Progenitor cell of endocrine pancreas (in vitro differentiated cells): ENCODE measurements around the gene NLRP2B. TPM values are rescaled to one million over a fixed set of nuclear protein-coding genes. Genes with fewer than 3 reads are reported as not detected.
"Not testable (repeated sequence)": the region's sequence is repeated elsewhere in the genome, so short reads cannot be mapped to it uniquely, and the experiment has no call there.

Source experiments
- DNase-seq: peaks from one replicate; pipeline ENCODE4 v3.0.0; 2021; ENCODE audit warnings: low spot score; ENCODE audit not compliant: unreplicated experiment
- H3K27ac Mint-ChIP-seq: 2 replicates; pipeline ENCODE4 v1.8.0; 2021; ENCODE audit warnings: mild to moderate bottlenecking, moderate library complexity, mixed read lengths
- H3K27me3 Mint-ChIP-seq: 2 replicates; pipeline ENCODE4 v1.8.0; 2021; ENCODE audit warnings: mixed read lengths
- H3K36me3 Mint-ChIP-seq: 2 replicates; pipeline ENCODE4 v1.8.0; 2022; ENCODE audit warnings: mixed read lengths; ENCODE audit not compliant: insufficient read depth
- H3K4me1 Mint-ChIP-seq: 2 replicates; pipeline ENCODE4 v1.8.0; 2021; ENCODE audit warnings: low read depth, mixed read lengths
- H3K4me3 Mint-ChIP-seq: 2 replicates; pipeline ENCODE4 v1.8.0; 2021; ENCODE audit warnings: low read depth, mild to moderate bottlenecking, moderate library complexity, mixed read lengths
- H3K9me3 Mint-ChIP-seq: 2 replicates; pipeline ENCODE4 v1.8.0; 2021; ENCODE audit warnings: low read depth, mixed read lengths
- CTCF ChIP-seq: fragments of 200-600 bp; sonication (generic); IDR thresholded peaks from one replicate; pipeline ENCODE4 v1.5.0; 2021; ENCODE audit warnings: antibody characterized with exemption, mild to moderate bottlenecking; ENCODE audit not compliant: unreplicated experiment
- long read RNA-seq: library from polyadenylated mRNA; unstranded; transcript quantifications from one replicate; pipeline ENCODE4 v2.0.0, GENCODE V29; 2020
- total RNA-seq: library from RNA; stranded (reverse); gene quantifications from 2 replicates; pipeline ENCODE4 v1.2.1, GENCODE V29; 2021

NLRP2B gene
- total RNA-seq = not detected in 2 replicates
- long read RNA-seq = 0 reads

GRCh38 chrX:57680160-57680559 lies at the start of gene NLRP2B:
Gene NLRP2B (minus strand): TSS chrX:57680260.
- H3K27ac Mint-ChIP-seq = no peak within 1 kb of the TSS
- no peak for TF ChIP-seq CTCF
- H3K4me1 Mint-ChIP-seq = no peaks in the 10 kb centered on the region
- no peak for DNase-seq
- no peak within 1 kb of the TSS for H3K4me3 Mint-ChIP-seq
- peaks cover 29% of the 10 kb centered on the region for H3K9me3 Mint-ChIP-seq
- H3K36me3 Mint-ChIP-seq = no peaks in the 10 kb centered on the region
- no peaks in the 10 kb centered on the region for H3K27me3 Mint-ChIP-seq

- not testable (repeated sequence) for H3K27me3 Mint-ChIP-seq, H3K4me3 Mint-ChIP-seq, H3K36me3 Mint-ChIP-seq, DNase-seq, H3K27ac Mint-ChIP-seq, H3K4me1 Mint-ChIP-seq
- peaks cover 48% of the 10 kb centered on the region for H3K9me3 Mint-ChIP-seq
These were observed 45.9 kb upstream of the NLRP2B start for GRCh38 chrX:57725995-57726394.

GRCh38 chrX:57681341-57681740 lies 1.3 kb upstream of the NLRP2B start:
- no peaks in the 10 kb centered on the region for H3K4me1 Mint-ChIP-seq
- peaks cover 1% of the 10 kb centered on the region for H3K36me3 Mint-ChIP-seq
- H3K27ac Mint-ChIP-seq = no peak overlapping the region
- no peak for TF ChIP-seq CTCF
- DNase-seq = no peak
- H3K27me3 Mint-ChIP-seq = no peaks in the 10 kb centered on the region
- H3K9me3 Mint-ChIP-seq = peaks cover 35% of the 10 kb centered on the region
- H3K4me3 Mint-ChIP-seq = no peak overlapping the region

GRCh38 chrX:57678686-57679428 lies 1.2 kb downstream of the NLRP2B start:
- TF ChIP-seq CTCF = no peak
- Mint-ChIP-seq H3K27ac (no peak overlapping the region), H3K27me3 (no peaks in the 10 kb centered on the region), H3K36me3 (no peaks in the 10 kb centered on the region), H3K4me1 (no peaks in the 10 kb centered on the region), H3K4me3 (no peak overlapping the region), H3K9me3 (peaks cover 33% of the 10 kb centered on the region)
- no peak for DNase-seq

GRCh38 chrX:57677132-57677858 lies 2.8 kb downstream of the NLRP2B start:
- no peak overlapping the region for H3K27ac Mint-ChIP-seq
- no peak for DNase-seq
- no peak overlapping the region for H3K4me3 Mint-ChIP-seq
- TF ChIP-seq CTCF = no peak
- H3K36me3 Mint-ChIP-seq = no peaks in the 10 kb centered on the region
- no peaks in the 10 kb centered on the region for H3K27me3 Mint-ChIP-seq
- no peaks in the 10 kb centered on the region for H3K4me1 Mint-ChIP-seq
- H3K9me3 Mint-ChIP-seq = peaks cover 34% of the 10 kb centered on the region
